Liver (tissue), 3 donors: ENCODE measurements around the gene CALML3.

Source experiments
- EGR1 ChIP-seq, 2 donors: IDR thresholded peaks; 2 replicates each; pipeline ENCODE4 v1.6.1; 2016 to 2018; ENCODE audit warnings: antibody characterized with exemption in 2 of 2, low read depth in 2 of 2
- FOXA1 ChIP-seq: IDR thresholded peaks from 2 replicates; pipeline ENCODE4 v1.6.1; 2016; ENCODE audit warnings: antibody characterized with exemption
- FOXA2 ChIP-seq: IDR thresholded peaks from 2 replicates; pipeline ENCODE4 v1.6.1; 2016; ENCODE audit warnings: antibody characterized with exemption
- GABPA ChIP-seq, 2 donors: IDR thresholded peaks in 1 of 2; conservative IDR thresholded peaks in 1 of 2; 2 replicates each; pipeline ENCODE4 v1.6.1; 2016; ENCODE audit warnings: antibody characterized with exemption in 2 of 2, mild to moderate bottlenecking in 1 of 2, moderate library complexity in 1 of 2
- JUND ChIP-seq, 2 donors: IDR thresholded peaks; 2 replicates each; pipeline ENCODE4 v1.6.1; 2016; ENCODE audit warnings: antibody characterized with exemption in 2 of 2
- RAD21 ChIP-seq, 2 donors: IDR thresholded peaks; 2 replicates each; pipeline ENCODE4 v1.6.1; 2016; ENCODE audit warnings: antibody characterized with exemption in 2 of 2, mild to moderate bottlenecking in 2 of 2
- RXRA ChIP-seq, 2 donors: IDR thresholded peaks; 2 replicates each; pipeline ENCODE4 v1.6.1; 2017 to 2018; ENCODE audit warnings: antibody characterized with exemption in 2 of 2, mild to moderate bottlenecking in 1 of 2
- TAF1 ChIP-seq: conservative IDR thresholded peaks from 2 replicates; pipeline ENCODE4 v1.6.1; 2016; ENCODE audit warnings: antibody characterized with exemption, mild to moderate bottlenecking
- YY1 ChIP-seq: IDR thresholded peaks from 2 replicates; pipeline ENCODE4 v1.6.1; 2016; ENCODE audit warnings: antibody characterized with exemption, mild to moderate bottlenecking
- TF ChIP-seq, protein P1 (sequence below): fragments of 150-350 bp; IDR thresholded peaks from 2 replicates; pipeline ENCODE4 v1.5.1; 2017; ENCODE audit warnings: improper control_type of control experiment, low read depth, low read length; ENCODE audit not compliant: missing input control
- TF ChIP-seq, protein P2 (sequence below): IDR thresholded peaks from 2 replicates; pipeline ENCODE4 v1.6.1; 2016; ENCODE audit warnings: antibody characterized with exemption, mild to moderate bottlenecking
- TF ChIP-seq, protein P3 (sequence below): IDR thresholded peaks from 2 replicates; pipeline ENCODE4 v1.6.1; 2016; ENCODE audit warnings: antibody characterized with exemption
- TF ChIP-seq, protein P4 (sequence below): IDR thresholded peaks from 2 replicates; pipeline ENCODE4 v1.6.1; 2016; ENCODE audit warnings: antibody characterized with exemption
- TF ChIP-seq, protein P5 (sequence below): IDR thresholded peaks from 2 replicates; pipeline ENCODE4 v1.6.1; 2016; ENCODE audit warnings: antibody characterized with exemption
- donor health status: healthy.
- donor health status: healthy.

DNA sequence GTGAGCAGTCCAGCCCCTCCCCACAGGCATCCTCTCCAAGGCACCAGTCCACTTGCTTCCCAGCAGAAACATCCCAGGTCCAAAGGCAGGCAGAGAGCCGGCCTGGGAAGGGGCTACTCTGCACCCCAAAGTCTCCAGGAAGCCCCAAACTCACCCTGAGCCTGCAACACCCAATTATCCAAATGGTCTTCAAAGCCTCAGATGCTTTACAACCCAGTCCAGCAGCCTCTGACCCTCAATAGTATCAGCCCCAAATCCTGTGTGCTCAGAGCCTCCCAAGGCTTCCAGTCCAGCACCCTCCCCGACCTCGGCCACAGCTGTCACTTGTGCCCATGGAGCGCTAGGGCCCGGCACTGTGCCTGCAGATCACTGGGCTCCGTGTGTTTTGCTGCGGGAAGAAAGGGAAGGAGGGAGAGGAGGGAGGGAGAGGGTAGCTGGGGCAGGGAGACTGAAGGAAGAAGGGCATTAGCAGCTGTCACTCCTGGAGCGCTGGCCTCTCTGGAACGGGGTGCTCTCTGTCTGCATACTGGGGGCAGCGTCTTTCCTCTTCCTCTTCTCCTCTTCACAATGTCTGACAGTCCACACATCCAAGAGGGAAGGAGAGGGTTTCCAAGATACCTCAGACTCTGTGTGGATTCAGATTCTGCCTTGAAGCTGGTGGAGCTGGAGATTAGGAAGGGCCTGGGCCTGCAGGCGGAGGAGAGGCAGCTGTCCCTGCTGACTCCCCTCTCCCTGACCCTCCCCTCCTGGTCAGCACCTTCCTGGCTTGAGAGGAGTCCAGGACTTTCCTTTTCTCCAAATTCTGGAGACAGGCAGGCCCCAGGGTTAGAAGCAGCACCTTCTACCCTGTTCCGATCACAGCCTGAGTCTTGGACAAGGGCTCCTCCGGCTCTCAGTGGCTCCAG is 38.6 kb upstream of the CALML3 start:
- TF ChIP-seq, protein P1, sequence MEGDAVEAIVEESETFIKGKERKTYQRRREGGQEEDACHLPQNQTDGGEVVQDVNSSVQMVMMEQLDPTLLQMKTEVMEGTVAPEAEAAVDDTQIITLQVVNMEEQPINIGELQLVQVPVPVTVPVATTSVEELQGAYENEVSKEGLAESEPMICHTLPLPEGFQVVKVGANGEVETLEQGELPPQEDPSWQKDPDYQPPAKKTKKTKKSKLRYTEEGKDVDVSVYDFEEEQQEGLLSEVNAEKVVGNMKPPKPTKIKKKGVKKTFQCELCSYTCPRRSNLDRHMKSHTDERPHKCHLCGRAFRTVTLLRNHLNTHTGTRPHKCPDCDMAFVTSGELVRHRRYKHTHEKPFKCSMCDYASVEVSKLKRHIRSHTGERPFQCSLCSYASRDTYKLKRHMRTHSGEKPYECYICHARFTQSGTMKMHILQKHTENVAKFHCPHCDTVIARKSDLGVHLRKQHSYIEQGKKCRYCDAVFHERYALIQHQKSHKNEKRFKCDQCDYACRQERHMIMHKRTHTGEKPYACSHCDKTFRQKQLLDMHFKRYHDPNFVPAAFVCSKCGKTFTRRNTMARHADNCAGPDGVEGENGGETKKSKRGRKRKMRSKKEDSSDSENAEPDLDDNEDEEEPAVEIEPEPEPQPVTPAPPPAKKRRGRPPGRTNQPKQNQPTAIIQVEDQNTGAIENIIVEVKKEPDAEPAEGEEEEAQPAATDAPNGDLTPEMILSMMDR, result no peak
- TF ChIP-seq JUND (IDR thresholded peaks at IDR 0.05) (no peak), RXRA (IDR thresholded peaks at IDR 0.05) (no peak), GABPA (IDR thresholded peaks at IDR 0.05 in 1 of 2, conservative IDR thresholded peaks at IDR 0.05 in 1 of 2) (no peak), RAD21 (IDR thresholded peaks at IDR 0.05) (no peak), TAF1 (no peak), YY1 (no peak), EGR1 (IDR thresholded peaks at IDR 0.05; ENCODE audit: low read depth in 2 of 2) (no peak), FOXA1 (no peak), FOXA2 (no peak)
- TF ChIP-seq, protein P2, sequence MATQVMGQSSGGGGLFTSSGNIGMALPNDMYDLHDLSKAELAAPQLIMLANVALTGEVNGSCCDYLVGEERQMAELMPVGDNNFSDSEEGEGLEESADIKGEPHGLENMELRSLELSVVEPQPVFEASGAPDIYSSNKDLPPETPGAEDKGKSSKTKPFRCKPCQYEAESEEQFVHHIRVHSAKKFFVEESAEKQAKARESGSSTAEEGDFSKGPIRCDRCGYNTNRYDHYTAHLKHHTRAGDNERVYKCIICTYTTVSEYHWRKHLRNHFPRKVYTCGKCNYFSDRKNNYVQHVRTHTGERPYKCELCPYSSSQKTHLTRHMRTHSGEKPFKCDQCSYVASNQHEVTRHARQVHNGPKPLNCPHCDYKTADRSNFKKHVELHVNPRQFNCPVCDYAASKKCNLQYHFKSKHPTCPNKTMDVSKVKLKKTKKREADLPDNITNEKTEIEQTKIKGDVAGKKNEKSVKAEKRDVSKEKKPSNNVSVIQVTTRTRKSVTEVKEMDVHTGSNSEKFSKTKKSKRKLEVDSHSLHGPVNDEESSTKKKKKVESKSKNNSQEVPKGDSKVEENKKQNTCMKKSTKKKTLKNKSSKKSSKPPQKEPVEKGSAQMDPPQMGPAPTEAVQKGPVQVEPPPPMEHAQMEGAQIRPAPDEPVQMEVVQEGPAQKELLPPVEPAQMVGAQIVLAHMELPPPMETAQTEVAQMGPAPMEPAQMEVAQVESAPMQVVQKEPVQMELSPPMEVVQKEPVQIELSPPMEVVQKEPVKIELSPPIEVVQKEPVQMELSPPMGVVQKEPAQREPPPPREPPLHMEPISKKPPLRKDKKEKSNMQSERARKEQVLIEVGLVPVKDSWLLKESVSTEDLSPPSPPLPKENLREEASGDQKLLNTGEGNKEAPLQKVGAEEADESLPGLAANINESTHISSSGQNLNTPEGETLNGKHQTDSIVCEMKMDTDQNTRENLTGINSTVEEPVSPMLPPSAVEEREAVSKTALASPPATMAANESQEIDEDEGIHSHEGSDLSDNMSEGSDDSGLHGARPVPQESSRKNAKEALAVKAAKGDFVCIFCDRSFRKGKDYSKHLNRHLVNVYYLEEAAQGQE, result no peak
- TF ChIP-seq, protein P3, sequence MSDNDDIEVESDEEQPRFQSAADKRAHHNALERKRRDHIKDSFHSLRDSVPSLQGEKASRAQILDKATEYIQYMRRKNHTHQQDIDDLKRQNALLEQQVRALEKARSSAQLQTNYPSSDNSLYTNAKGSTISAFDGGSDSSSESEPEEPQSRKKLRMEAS, result no peak
- TF ChIP-seq, protein P4, sequence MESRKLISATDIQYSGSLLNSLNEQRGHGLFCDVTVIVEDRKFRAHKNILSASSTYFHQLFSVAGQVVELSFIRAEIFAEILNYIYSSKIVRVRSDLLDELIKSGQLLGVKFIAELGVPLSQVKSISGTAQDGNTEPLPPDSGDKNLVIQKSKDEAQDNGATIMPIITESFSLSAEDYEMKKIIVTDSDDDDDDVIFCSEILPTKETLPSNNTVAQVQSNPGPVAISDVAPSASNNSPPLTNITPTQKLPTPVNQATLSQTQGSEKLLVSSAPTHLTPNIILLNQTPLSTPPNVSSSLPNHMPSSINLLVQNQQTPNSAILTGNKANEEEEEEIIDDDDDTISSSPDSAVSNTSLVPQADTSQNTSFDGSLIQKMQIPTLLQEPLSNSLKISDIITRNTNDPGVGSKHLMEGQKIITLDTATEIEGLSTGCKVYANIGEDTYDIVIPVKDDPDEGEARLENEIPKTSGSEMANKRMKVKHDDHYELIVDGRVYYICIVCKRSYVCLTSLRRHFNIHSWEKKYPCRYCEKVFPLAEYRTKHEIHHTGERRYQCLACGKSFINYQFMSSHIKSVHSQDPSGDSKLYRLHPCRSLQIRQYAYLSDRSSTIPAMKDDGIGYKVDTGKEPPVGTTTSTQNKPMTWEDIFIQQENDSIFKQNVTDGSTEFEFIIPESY, result no peak
- TF ChIP-seq, protein P5, sequence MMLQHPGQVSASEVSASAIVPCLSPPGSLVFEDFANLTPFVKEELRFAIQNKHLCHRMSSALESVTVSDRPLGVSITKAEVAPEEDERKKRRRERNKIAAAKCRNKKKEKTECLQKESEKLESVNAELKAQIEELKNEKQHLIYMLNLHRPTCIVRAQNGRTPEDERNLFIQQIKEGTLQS, result no peak
